HG03039 (cell line): Measurements from ENCODE around the gene TRPV6.

ENCODE experiments used
- ATAC-seq: cut with Tn5 transposase; IDR thresholded peaks from one replicate; pipeline ENCODE4 v1.9.1; 2021; ENCODE audit warnings: mild to moderate bottlenecking, moderate library complexity; ENCODE audit not compliant: unreplicated experiment

TRPV6 gene

GRCh38 chr7:142885311-142886230, at the start of gene TRPV6:
TRPV6 (minus strand) TSS chr7:142885745.
- ATAC-seq, result no peak

- ATAC-seq, result no peak
Observed at GRCh38 chr7:142934056-142934455, 48.5 kb upstream of the TRPV6 start.

- ATAC-seq, result no peak
Observed at GRCh38 chr7:142933624-142934023, 48.1 kb upstream of the TRPV6 start, which contains the start of gene TRPV5. TRPV5 (minus strand) TSS chr7:142933746; CDS start chr7:142933459, 287 bp downstream.

GRCh38 chr7:142933092-142933475, 47.5 kb upstream of the TRPV6 start:
- ATAC-seq, result no peak

GRCh38 chr7:142932386-142933091, 47.0 kb upstream of the TRPV6 start:
- ATAC-seq, result no peak

GRCh38 chr7:142930126-142930730, 44.7 kb upstream of the TRPV6 start:
- ATAC-seq, result no peak

- no peak for ATAC-seq
Observed at GRCh38 chr7:142927949-142928348, 42.4 kb upstream of the TRPV6 start.

- no peak for ATAC-seq
Observed at GRCh38 chr7:142927085-142927745, 41.7 kb upstream of the TRPV6 start.

GRCh38 chr7:142925413-142925812, 39.9 kb upstream of the TRPV6 start:
- no peak for ATAC-seq

- no peak for ATAC-seq
Observed at GRCh38 chr7:142923391-142923790, 37.8 kb upstream of the TRPV6 start.

- no peak for ATAC-seq
Observed at GRCh38 chr7:142919656-142920055, 34.1 kb upstream of the TRPV6 start.

GRCh38 chr7:142918901-142919300, 33.4 kb upstream of the TRPV6 start:
- no peak for ATAC-seq

- no peak for ATAC-seq
Observed at GRCh38 chr7:142917447-142917846, 31.9 kb upstream of the TRPV6 start.

- ATAC-seq, result no peak
Observed at GRCh38 chr7:142916508-142916907, 31.0 kb upstream of the TRPV6 start.

- no peak for ATAC-seq
Observed at GRCh38 chr7:142915315-142915714, 29.8 kb upstream of the TRPV6 start.

GRCh38 chr7:142914121-142914520, 28.6 kb upstream of the TRPV6 start:
- ATAC-seq, result no peak

- no peak for ATAC-seq
Observed at GRCh38 chr7:142913566-142913965, 28.0 kb upstream of the TRPV6 start.

- no peak for ATAC-seq
Observed at GRCh38 chr7:142913051-142913450, 27.5 kb upstream of the TRPV6 start.

- no peak for ATAC-seq
Observed at GRCh38 chr7:142910481-142910880, 24.9 kb upstream of the TRPV6 start.

GRCh38 chr7:142910031-142910433, 24.5 kb upstream of the TRPV6 start:
- no peak for ATAC-seq
